ENCODE results near the gene MED25.

Gene MED25

GRCh38 chr19:49844138-49845095, 26.3 kb downstream of the MED25 start:
- DNase-seq (ENCODE audit: low read depth): no peak

- DNase-seq (ENCODE audit: low read depth): no peak
Measured at GRCh38 chr19:49845414-49845813, 27.3 kb downstream of the MED25 start.

- DNase-seq (ENCODE audit: low read depth): no peak
Measured at GRCh38 chr19:49846408-49846807, 28.3 kb downstream of the MED25 start.

GRCh38 chr19:49847731-49848696, 29.9 kb downstream of the MED25 start:
- peak; percentile 87 for DNase-seq (ENCODE audit: low read depth)

- no peak for DNase-seq (ENCODE audit: low read depth)
Measured at GRCh38 chr19:49848938-49849337, 30.8 kb downstream of the MED25 start.

GRCh38 chr19:49849433-49850220, 31.5 kb downstream of the MED25 start:
- no peak for DNase-seq (ENCODE audit: low read depth)

GRCh38 chr19:49850221-49850486, 32.1 kb downstream of the MED25 start:
- no peak for DNase-seq (ENCODE audit: low read depth)

GRCh38 chr19:49850487-49851342, 32.6 kb downstream of the MED25 start, which contains the start of gene PTOV1:
Gene PTOV1 (plus strand): TSS chr19:49851159.
- DNase-seq (ENCODE audit: low read depth): peak; percentile 75

- no peak for DNase-seq (ENCODE audit: low read depth)
Measured at GRCh38 chr19:49851456-49852259, 33.6 kb downstream of the MED25 start.

- no peak for DNase-seq (ENCODE audit: low read depth)
Measured at GRCh38 chr19:49852631-49853126, 34.6 kb downstream of the MED25 start.

GRCh38 chr19:49853852-49854377, 35.8 kb downstream of the MED25 start:
- DNase-seq (ENCODE audit: low read depth): no peak

- DNase-seq (ENCODE audit: low read depth): no peak
Measured at GRCh38 chr19:49854378-49855263, 36.5 kb downstream of the MED25 start.

GRCh38 chr19:49855277-49855675, 37.2 kb downstream of the MED25 start:
- no peak for DNase-seq (ENCODE audit: low read depth)

GRCh38 chr19:49855676-49856573, 37.8 kb downstream of the MED25 start:
- no peak for DNase-seq (ENCODE audit: low read depth)

- DNase-seq (ENCODE audit: low read depth): no peak
Measured at GRCh38 chr19:49856574-49857021, 38.5 kb downstream of the MED25 start.

- DNase-seq (ENCODE audit: low read depth): no peak
Measured at GRCh38 chr19:49857061-49857837, 39.2 kb downstream of the MED25 start.

GRCh38 chr19:49857838-49858087, 39.7 kb downstream of the MED25 start:
- DNase-seq (ENCODE audit: low read depth): no peak
